ENCODE results near the gene UBE2E2. TPM values are rescaled to one million over a fixed set of nuclear protein-coding genes. Genes with fewer than 3 reads are reported as not detected.

The UBE2E2 gene
- total and polyA plus RNA-seq, 4 donors: 21.5 to 87.5 (median 29.0) TPM

- 94 to 95% methylated on average over 7 of the region's 7 CpGs for WGBS, 2 donors
- DNase-seq: no peak
- Histone ChIP-seq H3K9me3 (ENCODE audit: control insufficient read depth in 4 of 4, insufficient read depth in 3 of 4, low read length in 3 of 4) (no peaks in the 10 kb centered on the region), H3K36me3 (ENCODE audit: control insufficient read depth in 4 of 4, insufficient read depth in 4 of 4, low read length in 4 of 4) (no peaks in the 10 kb centered on the region), H3K27me3 (ENCODE audit: control insufficient read depth in 3 of 3, insufficient read depth in 3 of 3, low read length in 2 of 3) (no peaks in the 10 kb centered on the region), H3K4me3 (no peak overlapping the region), H3K9ac (ENCODE audit: insufficient read depth in 1 of 2, low read length in 2 of 2) (no peak overlapping the region), H3K27ac (ENCODE audit: low read depth in 1 of 2, low read length in 1 of 2) (no peak overlapping the region), H3K4me1 (ENCODE audit: control insufficient read depth in 5 of 5, insufficient read depth in 5 of 5, low read length in 5 of 5) (peaks cover 0 to 11% (median 0%) of the 10 kb centered on the region in 5 donors)
- TF ChIP-seq CTCF (IDR thresholded peaks at IDR 0.05; ENCODE audit: control extremely low read depth, extremely low read depth): no peak
- ATAC-seq (ENCODE audit: insufficient read depth, low FRiP score): no peak
Measured at GRCh38 chr3:23437484-23438145, 234.5 kb downstream of the UBE2E2 start.

DNA sequence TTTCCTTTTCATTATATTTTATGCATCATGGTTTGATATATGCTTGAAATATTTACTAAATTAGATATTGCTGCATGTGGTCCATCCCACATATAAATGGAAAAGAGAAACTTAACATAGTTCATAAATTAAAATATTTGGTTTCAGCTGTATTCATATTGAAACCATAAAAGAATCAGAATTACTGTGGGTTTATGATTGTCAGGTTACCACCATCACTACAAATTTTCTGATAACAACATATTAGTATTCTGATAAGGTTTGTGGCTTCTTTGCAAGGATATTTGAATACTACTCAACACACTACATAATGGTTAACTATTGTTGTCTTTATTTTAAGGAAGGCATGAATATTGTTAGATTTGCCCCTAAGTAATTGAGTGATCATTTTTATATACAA lies 235.5 kb downstream of the UBE2E2 start:
- H3K27ac ChIP-seq (ENCODE audit: low read depth in 1 of 2, low read length in 1 of 2): no peak overlapping the region
- DNase-seq: no peak
- no peak for ATAC-seq (ENCODE audit: insufficient read depth, low FRiP score)

DNA sequence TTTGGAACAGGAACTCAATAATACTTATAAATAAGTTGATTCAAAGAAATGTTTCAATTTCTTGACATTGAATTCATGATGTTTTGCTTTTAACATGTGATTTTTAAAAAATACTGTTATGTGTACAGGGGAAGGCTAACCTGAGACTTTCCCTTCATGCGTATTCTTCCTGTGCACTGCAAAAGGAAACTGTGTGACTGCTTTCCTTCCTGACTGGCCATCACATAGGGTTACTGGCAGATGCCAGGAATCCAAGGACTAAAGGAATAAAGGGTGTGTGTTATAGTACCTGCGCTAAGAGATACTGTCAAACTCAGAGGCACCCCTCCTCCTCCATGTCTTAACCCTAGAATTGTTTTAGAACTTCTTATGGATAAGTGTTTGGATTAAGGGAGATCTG lies 236.0 kb downstream of the UBE2E2 start:
- 74 to 86% methylated on average over 2 of the region's 2 CpGs for WGBS, 2 donors
- no peak for ATAC-seq (ENCODE audit: insufficient read depth, low FRiP score)
- Histone ChIP-seq H3K27me3 (ENCODE audit: control insufficient read depth in 3 of 3, insufficient read depth in 3 of 3, low read length in 2 of 3) (no peaks in the 10 kb centered on the region), H3K27ac (ENCODE audit: low read depth in 1 of 2, low read length in 1 of 2) (no peak overlapping the region), H3K4me3 (no peak overlapping the region), H3K4me1 (ENCODE audit: control insufficient read depth in 5 of 5, insufficient read depth in 5 of 5, low read length in 5 of 5) (peaks cover 0 to 15% (median 0%) of the 10 kb centered on the region in 5 donors), H3K9me3 (ENCODE audit: control insufficient read depth in 4 of 4, insufficient read depth in 3 of 4, low read length in 3 of 4) (no peaks in the 10 kb centered on the region), H3K36me3 (ENCODE audit: control insufficient read depth in 4 of 4, insufficient read depth in 4 of 4, low read length in 4 of 4) (no peaks in the 10 kb centered on the region), H3K9ac (ENCODE audit: insufficient read depth in 1 of 2, low read length in 2 of 2) (no peak overlapping the region)
- DNase-seq: no peak
- TF ChIP-seq CTCF (IDR thresholded peaks at IDR 0.05; ENCODE audit: control extremely low read depth, extremely low read depth): no peak

More for the DNA sequence above, 235.5 kb downstream of the UBE2E2 start:
- TF ChIP-seq CTCF (IDR thresholded peaks at IDR 0.05; ENCODE audit: control extremely low read depth, extremely low read depth): no peak
- H3K27me3 ChIP-seq (ENCODE audit: control insufficient read depth in 3 of 3, insufficient read depth in 3 of 3, low read length in 2 of 3): no peaks in the 10 kb centered on the region
- H3K9ac ChIP-seq (ENCODE audit: insufficient read depth in 1 of 2, low read length in 2 of 2): no peak overlapping the region
- H3K36me3 ChIP-seq (ENCODE audit: control insufficient read depth in 4 of 4, insufficient read depth in 4 of 4, low read length in 4 of 4): no peaks in the 10 kb centered on the region
- H3K4me1 ChIP-seq (ENCODE audit: control insufficient read depth in 5 of 5, insufficient read depth in 5 of 5, low read length in 5 of 5): peaks cover 0 to 15% (median 0%) of the 10 kb centered on the region in 5 donors
- H3K4me3 ChIP-seq: no peak overlapping the region
- no peaks in the 10 kb centered on the region for H3K9me3 ChIP-seq (ENCODE audit: control insufficient read depth in 4 of 4, insufficient read depth in 3 of 4, low read length in 3 of 4)

Data from lung (tissue), 12 donors.